Smooth muscle cell (in vitro differentiated cells): Measurements from ENCODE around the gene IPO11. TPM values are rescaled to one million over a fixed set of nuclear protein-coding genes. Genes with fewer than 3 reads are reported as not detected.

Experiments used
- DNase-seq: peaks from one replicate; lab custom pipeline; 2025; ENCODE audit not compliant: unreplicated experiment; lab: John Stamatoyannopoulos, UW
- H2AFZ ChIP-seq: fragments of 200-600 bp; sonication (generic); 2 replicates; pipeline ENCODE4 v1.6.0; 2016; ENCODE audit warnings: antibody characterized with exemption, low read depth, mild to moderate bottlenecking
- H3F3A ChIP-seq: fragments of 200-600 bp; sonication (generic); 2 replicates; pipeline ENCODE4 v1.6.0; 2017; ENCODE audit warnings: antibody characterized with exemption, low read depth
- H3K27ac ChIP-seq: fragments of 200-600 bp; sonication (generic); 2 replicates; pipeline ENCODE4 v1.5.1; 2016; ENCODE audit warnings: low read depth, mild to moderate bottlenecking
- H3K27me3 ChIP-seq: fragments of 200-600 bp; sonication (generic); 2 replicates; pipeline ENCODE4 v1.6.1; 2016; ENCODE audit warnings: low read depth, mild to moderate bottlenecking
- H3K36me3 ChIP-seq: fragments of 200-600 bp; sonication (generic); 2 replicates; pipeline ENCODE4 v1.5.1; 2016; ENCODE audit warnings: low read depth
- H3K4me1 ChIP-seq: fragments of 200-600 bp; sonication (generic); 2 replicates; pipeline ENCODE4 v1.5.1; 2016; ENCODE audit warnings: low read depth
- H3K4me2 ChIP-seq: fragments of 200-600 bp; sonication (generic); 2 replicates; pipeline ENCODE4 v1.6.0; 2016; ENCODE audit warnings: mild to moderate bottlenecking
- H3K4me3 ChIP-seq: fragments of 200-600 bp; sonication (generic); 2 replicates; pipeline ENCODE4 v1.5.1; 2016; ENCODE audit warnings: mild to moderate bottlenecking
- H3K79me2 ChIP-seq: fragments of 200-600 bp; sonication (generic); 2 replicates; pipeline ENCODE4 v1.6.0; 2016; ENCODE audit warnings: low read depth, mild to moderate bottlenecking
- H3K9ac ChIP-seq: fragments of 200-600 bp; sonication (generic); 2 replicates; pipeline ENCODE4 v1.6.0; 2016; ENCODE audit warnings: low read depth
- H3K9me3 ChIP-seq: fragments of 200-600 bp; sonication (generic); replicated peaks from 2 replicates; pipeline ENCODE4 v1.5.1; 2016; ENCODE audit warnings: low read depth
- H4K20me1 ChIP-seq: fragments of 200-600 bp; sonication (generic); 2 replicates; pipeline ENCODE4 v1.6.0; 2016; ENCODE audit warnings: low read depth
- CTCF ChIP-seq: fragments of 200-600 bp; sonication (generic); IDR thresholded peaks from 2 replicates; pipeline ENCODE4 v1.5.1; 2017; ENCODE audit warnings: borderline replicate concordance, mild to moderate bottlenecking, antibody characterized with exemption; ENCODE audit not compliant: insufficient read depth, poor library complexity, severe bottlenecking
- WGBS: methylation state at CpG from one replicate; pipeline ENCODE4 v1.1.7; 2016; ENCODE audit warnings: low lambda C conversion rate; 5-methylcytosine and 5-hydroxymethylcytosine counted together
- polyA plus RNA-seq: library from polyadenylated mRNA; unstranded; fragments of >200 nt; fragmentation: Nextera tagmentation; extraction: Ambion mirVana; gene quantifications from 2 replicates; pipeline ENCODE4 v1.2.1, GENCODE V29; 2016
- total RNA-seq: library from RNA; depleted of rRNA; stranded (reverse); fragments of >200 nt; gene quantifications from 2 replicates; pipeline ENCODE4 v1.2.3, GENCODE V29; 2014

The IPO11 gene
- total and polyA plus RNA-seq, 2 experiments from 2014 or later, result 9.3 to 31.8 TPM

GRCh38 chr5:62605638-62606037, 193.1 kb downstream of the IPO11 start:
- H3K9ac ChIP-seq, result no peak overlapping the region
- no peaks in the 10 kb centered on the region for H3K4me1 ChIP-seq
- no peaks in the 10 kb centered on the region for H3K27me3 ChIP-seq
- WGBS, result 99% methylated on average over 4 of the region's 4 CpGs
- H3K36me3 ChIP-seq, result no peaks in the 10 kb centered on the region
- H3K4me2 ChIP-seq, result no peak overlapping the region
- no peak for DNase-seq
- H3F3A ChIP-seq, result no peaks in the 10 kb centered on the region
- H3K79me2 ChIP-seq, result no peaks in the 10 kb centered on the region
- no peaks in the 10 kb centered on the region for H4K20me1 ChIP-seq
- no peaks in the 10 kb centered on the region for H3K9me3 ChIP-seq
- TF ChIP-seq CTCF, result no peak
- H3K4me3 ChIP-seq, result no peak overlapping the region
- no peak overlapping the region for H2AFZ ChIP-seq
- H3K27ac ChIP-seq, result no peak overlapping the region

- Histone ChIP-seq H2AFZ (no peak overlapping the region), H3F3A (no peaks in the 10 kb centered on the region), H3K79me2 (no peaks in the 10 kb centered on the region), H3K27ac (no peak overlapping the region), H3K27me3 (no peaks in the 10 kb centered on the region), H3K4me1 (no peaks in the 10 kb centered on the region), H3K9ac (no peak overlapping the region), H3K4me3 (no peak overlapping the region), H3K9me3 (no peaks in the 10 kb centered on the region), H3K36me3 (no peaks in the 10 kb centered on the region), H3K4me2 (no peak overlapping the region), H4K20me1 (no peaks in the 10 kb centered on the region)
- no peak for TF ChIP-seq CTCF
- DNase-seq, result no peak
- WGBS, result 97% methylated on average over 1 of the region's 1 CpG
Measured at GRCh38 chr5:62606878-62607277, 194.3 kb downstream of the IPO11 start.

- Histone ChIP-seq H3K27me3 (no peaks in the 10 kb centered on the region), H3K9ac (no peak overlapping the region), H2AFZ (no peak overlapping the region), H3K4me1 (no peaks in the 10 kb centered on the region), H4K20me1 (no peaks in the 10 kb centered on the region), H3K4me2 (no peak overlapping the region), H3K79me2 (no peaks in the 10 kb centered on the region), H3K4me3 (no peak overlapping the region), H3F3A (no peaks in the 10 kb centered on the region), H3K36me3 (no peaks in the 10 kb centered on the region), H3K27ac (no peak overlapping the region), H3K9me3 (no peaks in the 10 kb centered on the region)
- 99% methylated on average over 4 of the region's 4 CpGs for WGBS
- DNase-seq, result no peak
- TF ChIP-seq CTCF, result no peak
Measured at GRCh38 chr5:62607615-62608014, 195.1 kb downstream of the IPO11 start.

- WGBS, result 99% methylated on average over 7 of the region's 7 CpGs
- TF ChIP-seq CTCF, result no peak
- no peaks in the 10 kb centered on the region for H3K79me2 ChIP-seq
- DNase-seq, result no peak
- H3K9me3 ChIP-seq, result no peaks in the 10 kb centered on the region
- no peaks in the 10 kb centered on the region for H3F3A ChIP-seq
- H2AFZ ChIP-seq, result no peak overlapping the region
- no peak overlapping the region for H3K9ac ChIP-seq
- H3K27ac ChIP-seq, result no peak overlapping the region
- no peaks in the 10 kb centered on the region for H3K36me3 ChIP-seq
- no peak overlapping the region for H3K4me2 ChIP-seq
- no peaks in the 10 kb centered on the region for H3K4me1 ChIP-seq
- H4K20me1 ChIP-seq, result no peaks in the 10 kb centered on the region
- H3K4me3 ChIP-seq, result no peak overlapping the region
- H3K27me3 ChIP-seq, result no peaks in the 10 kb centered on the region
Measured at GRCh38 chr5:62608529-62609511, 196.3 kb downstream of the IPO11 start.
